HepG2 (cell line): ENCODE data around the gene PRDX4. TPM values are rescaled to one million over a fixed set of nuclear protein-coding genes. Genes with fewer than 3 reads are reported as not detected.

Experiments
- ATAC-seq: fragments of 200-7000 bp; cut with Tn5 transposase; 3 replicates; pipeline ENCODE4 v1.9.1; 2020; ENCODE audit warnings: mild to moderate bottlenecking, moderate library complexity
- BruUV-seq: library from RNA; stranded (reverse); fragments of 400-500 nt; replicated peaks from 2 replicates; lab custom pipeline; 2021; lab: Mats Ljungman, UMichigan
- CTCF ChIA-PET: fragments of 300-600 bp; formaldehyde crosslinking; extraction: SDS; loops from one replicate; lab custom pipeline; 2021; ENCODE audit warnings: low total read pairs, inconsistent platforms, low intra/inter-chr PET ratio; lab: Yijun Ruan, JAX
- POLR2A ChIA-PET: fragments of 350-600 bp; sonication (Branson Sonifier 250); formaldehyde crosslinking; loops from one replicate; lab custom pipeline; 2020; ENCODE audit warnings: antibody characterized with exemption, inconsistent platforms; lab: Yijun Ruan, JAX
- DNase-seq: peaks from one replicate; pipeline ENCODE4 v3.0.0-alpha.2; 2015; ENCODE audit warnings: low spot score
- FAIRE-seq: peaks from 3 replicates; lab custom pipeline; 2011; peaks lifted over from hg19 to GRCh38; lab: Jason Lieb, UNC
- H2AFZ ChIP-seq: one replicate; pipeline ENCODE4 v1.6.1; 2011; ENCODE audit warnings: low read length, inconsistent platforms
- H3K27ac ChIP-seq: fragments of 300-600 bp; 3 replicates; pipeline ENCODE4 v1.8.0; 2011; ENCODE audit warnings: mixed run types, mild to moderate bottlenecking, mixed read lengths, low read length, inconsistent platforms; ENCODE audit not compliant: insufficient read depth; ENCODE audit errors: extremely low read length
- H3K27me3 ChIP-seq, 2 experiments: fragments of 200-600 bp in 1 of 2; 2 replicates in 1 of 2; 3 replicates in 1 of 2; pipeline versions ENCODE4 v1.6.0 to v1.8.0; 2011; ENCODE audit warnings: low read length in 2 of 2, mild to moderate bottlenecking in 2 of 2, moderate library complexity in 2 of 2, inconsistent platforms in 1 of 2; ENCODE audit not compliant: insufficient read depth in 2 of 2, control insufficient read depth in 1 of 2
- H3K36me3 ChIP-seq, 2 experiments: fragments of 200-600 bp in 1 of 2; replicated peaks in 1 of 2; 2 replicates in 1 of 2; 3 replicates in 1 of 2; pipeline versions ENCODE4 v1.5.1 to v1.8.0; 2011; ENCODE audit warnings: low read length in 2 of 2, inconsistent platforms in 1 of 2; ENCODE audit not compliant: insufficient read depth in 2 of 2, control insufficient read depth in 1 of 2
- H3K4me1 ChIP-seq: 2 replicates; pipeline ENCODE4 v1.5.1; 2012; ENCODE audit warnings: low read length, inconsistent platforms; ENCODE audit not compliant: insufficient read depth
- H3K4me2 ChIP-seq: 2 replicates; pipeline ENCODE4 v1.6.0; 2011; ENCODE audit warnings: low read depth, low read length, inconsistent platforms
- H3K4me3 ChIP-seq, 3 experiments: fragments of 200-600 bp in 1 of 3; sonication (generic), shearing (Covaris generic) in 1 of 3; replicated peaks in 1 of 3; 2 replicates each; pipeline ENCODE4 v1.5.1; 2011 to 2016; ENCODE audit warnings: low read length in 3 of 3, inconsistent platforms in 2 of 3, low read depth in 2 of 3, mild to moderate bottlenecking in 2 of 3, control low read depth in 1 of 3, mixed read lengths in 1 of 3; ENCODE audit not compliant: insufficient read depth in 1 of 3
- H3K79me2 ChIP-seq: one replicate; pipeline ENCODE4 v1.6.1; 2011; ENCODE audit warnings: low read length, inconsistent platforms; ENCODE audit not compliant: insufficient read depth
- H3K9ac ChIP-seq: 2 replicates; pipeline ENCODE4 v1.6.0; 2011; ENCODE audit warnings: mild to moderate bottlenecking, low read depth, low read length, inconsistent platforms; ENCODE audit not compliant: insufficient read depth
- H3K9me3 ChIP-seq: 2 replicates; pipeline ENCODE4 v1.5.1; 2012; ENCODE audit warnings: mild to moderate bottlenecking, low read length
- H4K20me1 ChIP-seq: 2 replicates; pipeline ENCODE4 v1.6.0; 2011; ENCODE audit warnings: inconsistent platforms, mild to moderate bottlenecking, low read length, moderate library complexity; ENCODE audit not compliant: insufficient read depth
- FOXC1 ChIP-seq: sonication (generic); formaldehyde crosslinking; IDR thresholded peaks from 2 replicates; pipeline ENCODE4 v1.8.0; 2022; ENCODE audit warnings: mild to moderate bottlenecking, missing genetic modification reagents, borderline replicate concordance
- FOXM1 ChIP-seq: sonication (generic); formaldehyde crosslinking; IDR thresholded peaks from 2 replicates; pipeline ENCODE4 v1.5.0; 2020; ENCODE audit warnings: missing genetic modification reagents
- HCFC1 ChIP-seq: fragments of 150-350 bp; IDR thresholded peaks from 2 replicates; pipeline ENCODE4 v1.6.1; 2014; ENCODE audit warnings: low read depth, low read length
- ISL2 ChIP-seq: sonication (generic); formaldehyde crosslinking; IDR thresholded peaks from 2 replicates; pipeline ENCODE4 v1.5.0; 2020; ENCODE audit warnings: missing genetic modification reagents
- POGK ChIP-seq: sonication (generic); formaldehyde crosslinking; conservative IDR thresholded peaks from 2 replicates; pipeline ENCODE4 v1.8.0; 2022; ENCODE audit warnings: mild to moderate bottlenecking, moderate library complexity, missing genetic modification reagents
- SNAPC2 ChIP-seq: sonication (generic); formaldehyde crosslinking; IDR thresholded peaks from 2 replicates; pipeline ENCODE4 v1.8.1; 2022; ENCODE audit warnings: mild to moderate bottlenecking, missing genetic modification reagents
- SRSF1 ChIP-seq: fragments of 200-400 bp; formaldehyde crosslinking; optimal IDR thresholded peaks from 2 replicates; pipeline ENCODE3; 2017; ENCODE audit warnings: mild to moderate bottlenecking, low read depth, low read length, moderate library complexity
- ZKSCAN1 ChIP-seq: fragments of 150-350 bp; IDR thresholded peaks from 2 replicates; pipeline ENCODE4 v1.6.1; 2014; ENCODE audit warnings: low read length
- ZNF350 ChIP-seq: sonication (generic); formaldehyde crosslinking; IDR thresholded peaks from 2 replicates; pipeline ENCODE4 v1.4.0; 2020; ENCODE audit warnings: mild to moderate bottlenecking, low read depth, missing genetic modification reagents, borderline replicate concordance
- WGBS: methylation state at CpG from one replicate; pipeline ENCODE4 v1.1.6; 2017; ENCODE audit warnings: low lambda C conversion rate; 5-methylcytosine and 5-hydroxymethylcytosine counted together
- in situ Hi-C: cut with HindIII; loops from 2 replicates; pipeline ENCODE4 v1.10.0; 2017; ENCODE audit warnings: low pct_unique_long_range_greater_than_20kb; ENCODE audit not compliant: extremely low pct_ligation_motif_present
- intact Hi-C: fragments of 100-400 bp; cut with micrococcal nuclease; formaldehyde crosslinking; loops from one replicate; pipeline ENCODE4 v1.10.0; 2022; ENCODE audit not compliant: unreplicated experiment
- polyA plus RNA-seq, 8 experiments: library from polyadenylated mRNA; depleted of rRNA in 3 of 8; stranded (reverse) in 7 of 8; unstranded in 1 of 8; fragments of >200 nt; fragmentation: Illumina TruSeq in 4 of 8; extraction: Trizol in 4 of 8; gene quantifications; 2 replicates each; pipeline versions ENCODE4 v1.2.1 to v1.2.3, GENCODE V29; 2011 to 2016; ENCODE audit warnings: low read depth in 4 of 8, missing spikeins in 1 of 8, mixed read lengths in 1 of 8; ENCODE audit not compliant: insufficient read depth in 1 of 8
- total RNA-seq, 5 experiments: library from RNA; depleted of rRNA; stranded (reverse); fragments of >200 nt; fragmentation: Illumina TruSeq; extraction: Trizol; gene quantifications; 2 replicates each; pipeline ENCODE4 v1.2.3, GENCODE V29; 2016; ENCODE audit warnings: low read depth in 1 of 5

Gene PRDX4
- total and polyA plus RNA-seq, 2 of the 13 experiments (the other 11 are each of a cell fraction or from before 2014, with no cell fraction given): 217 to 252 TPM

GRCh38 chrX:23727206-23727605 is 59.9 kb downstream of the PRDX4 start:
- Histone ChIP-seq H3K9me3 (no peaks in the 10 kb centered on the region), H3K27ac (no peak overlapping the region), H3K36me3 (peaks cover 0 to 20% of the 10 kb centered on the region in 2 experiments; a peak in 4 of 5 replicates), H3K79me2 (no peaks in the 10 kb centered on the region), H3K27me3 (no peaks in the 10 kb centered on the region), H3K9ac (no peak overlapping the region), H4K20me1 (no peaks in the 10 kb centered on the region), H3K4me1 (no peaks in the 10 kb centered on the region), H2AFZ (no peak overlapping the region), H3K4me2 (no peak overlapping the region), H3K4me3 (no peak overlapping the region)
- no peak for DNase-seq
- no peak for FAIRE-seq
- in situ Hi-C loops (no loop called here), intact Hi-C loops (no loop called here)
- no TSS peak for BruUV-seq
- no CpG with 5 or more reads among the region's 3 CpGs for whole genome bisulfite sequencing
- ChIA-PET CTCF (no interaction called here), POLR2A (no interaction called here)
- no peak for ATAC-seq
- TF ChIP-seq ZNF350 (no peak), POGK (CRISPR knock-in tag) (no peak), FOXM1 (CRISPR knock-in tag) (no peak), SRSF1 (no peak), ISL2 (CRISPR knock-in tag) (no peak), SNAPC2 (CRISPR knock-in tag) (no peak), ZKSCAN1 (no peak), FOXC1 (CRISPR knock-in tag) (no peak), HCFC1 (no peak)
